HPDE6-E6E7 (cell line): ENCODE data around the gene FOXD3.
A peak's percentile ranks its signal among the peaks of the same experiment; 100 is the strongest.

Experiments
- DNase-seq: peaks from one replicate; pipeline ENCODE4 v3.0.0; 2011; ENCODE audit warnings: missing footprints; ENCODE audit errors: extremely low spot score

Gene FOXD3

DNA sequence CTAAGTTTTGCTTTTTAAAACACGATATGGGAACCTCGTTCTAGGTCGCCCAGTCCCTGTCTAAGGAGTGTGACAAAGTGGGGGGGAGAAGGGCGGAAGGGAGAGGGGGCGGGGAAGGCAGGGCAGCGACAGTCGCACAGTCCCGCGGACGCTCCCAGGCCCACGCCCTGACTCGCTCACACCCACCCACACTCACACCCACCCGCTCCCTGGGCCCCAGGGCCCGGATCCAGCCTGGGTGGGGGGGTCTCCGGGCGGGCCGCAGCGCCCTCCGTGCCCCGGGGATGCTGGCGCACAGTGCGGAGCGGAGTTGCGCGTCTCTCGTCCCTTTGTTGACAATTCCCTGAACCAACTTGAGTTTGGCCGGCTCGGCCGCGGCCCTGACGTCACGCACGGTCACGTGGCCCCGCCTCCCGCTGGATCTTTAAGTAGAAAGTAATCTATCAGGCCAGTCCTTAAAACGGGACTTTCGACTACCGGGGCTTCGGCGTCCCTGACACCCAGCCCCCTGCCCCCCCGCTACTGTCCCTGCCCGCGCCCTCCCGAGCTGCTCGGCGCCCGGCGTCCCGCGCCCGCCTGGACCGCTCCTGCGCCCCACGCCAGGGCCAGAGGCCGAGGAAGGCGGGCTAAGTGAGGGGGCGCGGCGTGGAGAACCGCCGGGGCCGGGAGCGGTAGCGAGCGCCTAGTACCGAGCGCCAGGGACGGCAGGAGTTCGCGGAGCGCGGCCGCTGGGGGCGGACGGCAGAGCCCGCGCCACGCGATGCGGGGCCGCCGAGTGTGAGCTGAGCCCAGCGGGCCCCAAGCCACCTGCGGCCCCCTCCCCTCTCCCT, at the start of gene FOXD3:
Gene FOXD3 (plus strand): TSS at position 454 of the 830 bp plus-strand sequence. CDS start 492 bp downstream, outside the sequence.
- peak; percentile 16 for DNase-seq

DNA sequence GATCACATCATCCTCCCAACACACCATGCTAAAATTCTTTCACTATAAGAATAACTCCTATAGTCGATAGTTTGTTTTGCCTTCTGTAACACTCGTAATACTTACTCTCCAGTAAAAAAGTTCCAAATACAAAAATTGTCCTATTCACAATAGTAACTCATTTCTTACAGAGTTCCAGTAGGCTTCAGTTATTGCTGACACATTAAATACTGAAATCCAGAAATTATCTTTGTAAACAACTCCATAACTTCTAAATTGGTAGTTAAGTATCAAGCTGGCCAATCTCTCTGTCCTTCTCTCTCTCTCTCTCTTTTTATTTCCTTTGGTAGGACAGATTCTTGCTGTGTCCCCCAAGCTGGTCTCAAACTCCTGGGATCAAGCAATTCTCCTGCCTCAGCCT, 49.6 kb upstream of the FOXD3 start:
- no peak for DNase-seq

DNA sequence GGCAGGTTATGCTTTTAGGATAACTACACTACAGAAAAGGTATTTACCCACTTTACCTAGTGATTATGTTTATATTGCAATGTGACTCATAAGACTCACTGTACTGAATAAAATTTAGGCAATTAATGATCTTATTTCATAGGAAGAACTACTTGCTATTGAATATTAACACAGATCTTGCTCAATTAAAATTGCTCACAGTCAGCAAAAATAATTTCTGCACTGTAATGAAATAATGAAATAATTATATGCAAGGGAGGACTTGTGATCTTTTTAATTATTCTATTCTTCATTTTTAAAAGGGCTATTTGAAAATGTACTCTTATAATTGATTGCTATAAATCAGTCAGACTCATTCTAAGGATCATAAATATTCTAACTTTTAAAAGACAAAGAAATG, 48.0 kb upstream of the FOXD3 start:
- no peak for DNase-seq

DNA sequence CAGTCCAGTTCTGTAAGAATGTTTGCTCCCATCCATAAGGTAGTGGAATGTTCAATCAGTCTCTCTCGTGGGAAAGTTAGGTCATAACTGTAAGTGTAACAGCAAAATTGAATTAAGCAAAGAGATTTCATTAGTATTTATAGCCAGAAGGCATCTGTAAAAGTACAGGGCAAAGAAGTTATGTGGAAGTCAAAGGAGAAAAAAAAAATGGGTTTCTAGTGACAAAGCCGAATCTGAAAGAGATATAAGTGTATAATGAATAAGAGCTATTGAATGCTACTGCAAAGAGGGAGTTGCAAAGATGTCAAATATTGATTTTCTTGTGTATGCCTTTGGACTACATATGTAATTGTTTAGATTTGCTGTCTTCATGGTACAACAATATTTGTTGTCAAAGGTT, 47.4 kb upstream of the FOXD3 start:
- DNase-seq = no peak

DNA sequence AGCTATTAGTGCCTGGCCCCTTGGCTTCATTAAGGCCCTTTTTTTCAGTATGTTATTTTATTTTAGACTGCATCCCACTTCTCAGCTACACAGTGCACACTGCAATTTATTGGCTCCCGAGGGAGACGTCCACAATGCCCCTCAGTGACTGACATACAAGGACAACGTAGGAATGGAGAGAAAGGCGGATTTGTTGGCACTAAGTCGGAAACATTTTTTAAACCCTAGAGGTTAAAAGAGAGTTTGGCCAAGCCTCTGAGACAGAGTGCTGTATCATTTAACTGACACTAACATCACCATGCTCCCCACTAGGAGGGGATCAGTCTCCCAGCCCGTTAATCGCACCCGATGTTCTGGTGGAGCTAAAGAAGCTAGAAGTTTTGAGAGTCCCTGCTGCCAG, 45.7 kb upstream of the FOXD3 start:
- DNase-seq = no peak

DNA sequence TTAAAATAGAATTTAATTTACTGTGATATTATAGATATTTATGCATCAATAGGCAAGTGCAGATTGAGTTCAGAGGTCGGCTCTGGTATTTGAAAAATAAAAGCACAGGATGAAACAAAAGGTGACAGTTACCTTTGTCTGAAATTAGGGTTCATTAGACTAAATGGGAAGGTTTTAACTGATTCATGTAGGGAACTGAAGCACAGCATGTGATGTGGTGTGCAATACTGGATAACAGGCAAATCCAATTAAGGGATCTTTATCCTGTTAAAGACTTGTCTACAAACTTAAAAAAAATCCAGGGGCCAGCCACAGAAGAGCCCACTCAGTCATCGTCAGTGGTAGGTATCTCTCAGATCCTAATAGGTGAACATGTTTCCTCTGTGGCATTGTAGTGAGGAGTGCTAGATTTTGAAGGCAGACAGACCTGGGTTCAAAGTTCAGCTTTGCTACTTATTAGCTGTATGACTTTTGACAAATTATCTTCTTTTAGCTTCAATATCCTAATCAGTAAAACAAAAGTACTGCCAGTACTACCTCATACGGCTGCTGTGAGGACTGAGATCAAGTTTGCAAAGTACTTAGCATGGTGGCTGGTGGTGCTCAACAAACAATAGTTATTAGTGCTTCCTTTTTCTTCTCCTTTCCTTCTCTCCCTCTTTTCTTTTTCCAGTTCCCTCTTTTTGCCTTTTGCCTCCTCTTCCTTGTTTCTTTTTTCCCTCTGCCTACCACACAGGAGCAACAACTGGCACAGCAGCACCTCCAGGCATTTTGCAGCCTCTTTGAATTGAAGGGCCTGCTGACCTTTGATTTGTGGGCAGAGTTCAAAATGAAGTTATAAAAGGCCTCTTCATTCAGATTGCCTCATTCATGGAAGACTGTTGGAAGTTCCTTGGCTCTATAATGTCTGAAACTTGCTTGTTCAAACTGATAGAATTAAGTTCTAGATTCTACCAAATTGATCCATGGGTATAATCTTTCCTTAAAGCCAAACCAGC, 44.9 kb upstream of the FOXD3 start:
- no peak for DNase-seq

DNA sequence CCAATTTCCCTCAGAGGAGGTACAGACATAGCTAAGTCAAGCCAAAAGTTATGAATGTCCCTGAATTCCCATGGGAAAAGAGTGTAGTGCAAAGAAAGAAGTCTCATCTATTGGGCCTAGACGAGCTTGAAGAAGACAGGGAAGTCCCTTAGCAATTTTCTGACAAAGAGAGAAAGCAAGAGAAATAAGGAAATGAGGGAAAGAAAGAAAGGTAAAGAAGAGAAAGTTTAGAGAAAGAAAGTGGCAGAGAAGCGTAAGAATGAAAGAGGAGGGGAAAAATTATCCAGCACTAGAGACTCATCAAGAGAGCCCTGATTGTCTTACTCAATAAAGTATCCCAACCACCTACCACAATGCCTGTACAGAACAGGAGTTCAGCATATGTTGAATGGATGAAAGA, 40.6 kb upstream of the FOXD3 start:
- no peak for DNase-seq

DNA sequence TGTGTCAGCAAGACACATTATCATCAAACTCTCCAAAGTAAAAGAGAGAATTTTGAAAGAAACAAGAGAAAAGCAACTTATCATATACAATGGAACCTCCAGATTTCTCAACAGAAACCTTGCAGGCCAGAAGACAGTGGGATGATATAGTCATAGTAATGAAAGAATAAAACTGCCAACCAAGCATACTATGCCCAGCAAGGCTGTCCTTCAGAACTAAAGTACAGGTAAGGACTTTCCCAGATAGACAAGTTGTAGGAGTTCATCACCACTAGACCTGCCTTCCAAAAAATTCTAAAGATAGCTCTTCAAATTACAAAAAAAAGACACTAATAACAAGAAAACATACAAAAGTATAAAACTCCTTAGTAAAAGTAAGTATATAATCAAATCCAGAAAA, 33.2 kb upstream of the FOXD3 start:
- DNase-seq = no peak

DNA sequence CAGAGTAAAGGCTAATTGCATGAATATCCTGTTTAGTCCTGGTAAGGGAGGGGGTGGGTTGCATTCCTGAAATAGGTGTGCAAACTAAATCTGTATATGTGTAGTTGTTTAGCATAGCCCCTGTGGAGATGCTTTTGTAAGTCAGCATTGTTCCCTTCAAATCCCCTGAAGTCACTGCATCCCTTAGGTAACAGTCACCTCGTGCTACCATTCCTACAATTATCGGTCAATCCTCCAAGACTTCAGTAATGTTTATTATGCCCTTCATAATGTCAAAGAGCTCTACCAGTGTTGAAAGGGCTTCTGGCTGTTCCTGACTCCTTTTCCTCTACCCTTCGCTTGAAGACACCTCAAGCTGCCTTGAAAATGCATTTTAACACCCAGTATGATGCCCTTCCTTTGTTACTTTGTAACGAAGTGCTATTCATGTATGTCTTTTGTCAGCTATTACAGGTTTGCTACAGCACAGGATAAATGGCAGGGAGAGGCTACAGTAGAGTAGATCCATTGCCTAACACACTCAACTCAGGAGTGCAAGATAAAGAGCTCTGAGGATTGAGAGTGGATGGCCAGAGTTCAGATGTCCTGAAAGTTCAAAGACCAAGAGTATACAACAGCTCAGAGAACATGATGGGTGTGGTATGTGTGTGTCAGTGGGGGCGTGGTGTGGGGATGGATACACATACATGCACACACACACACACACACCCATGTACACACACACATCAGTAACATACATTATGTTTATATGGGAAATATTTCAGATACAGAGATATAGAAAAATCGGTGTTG, 27.4 kb upstream of the FOXD3 start:
- DNase-seq = no peak

DNA sequence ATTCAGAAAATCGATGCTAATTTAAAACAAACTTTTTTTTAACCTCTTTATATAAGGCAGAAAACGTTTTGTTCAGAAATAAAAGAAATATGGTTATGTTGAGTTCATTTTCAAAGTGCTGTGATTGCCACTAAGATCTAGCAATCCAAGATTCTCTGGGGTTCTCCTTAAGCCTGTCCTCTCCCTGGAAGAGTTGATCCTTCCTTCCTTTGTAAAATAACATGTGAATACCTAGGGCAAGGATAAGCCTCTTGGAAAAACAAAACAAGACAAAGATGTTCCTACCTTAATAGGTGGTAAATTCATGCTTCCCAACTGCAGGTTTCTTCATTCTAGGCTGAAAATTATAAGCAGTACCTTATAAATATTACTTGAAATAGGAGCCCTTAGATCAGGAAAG, 18.0 kb upstream of the FOXD3 start:
- no peak for DNase-seq

DNA sequence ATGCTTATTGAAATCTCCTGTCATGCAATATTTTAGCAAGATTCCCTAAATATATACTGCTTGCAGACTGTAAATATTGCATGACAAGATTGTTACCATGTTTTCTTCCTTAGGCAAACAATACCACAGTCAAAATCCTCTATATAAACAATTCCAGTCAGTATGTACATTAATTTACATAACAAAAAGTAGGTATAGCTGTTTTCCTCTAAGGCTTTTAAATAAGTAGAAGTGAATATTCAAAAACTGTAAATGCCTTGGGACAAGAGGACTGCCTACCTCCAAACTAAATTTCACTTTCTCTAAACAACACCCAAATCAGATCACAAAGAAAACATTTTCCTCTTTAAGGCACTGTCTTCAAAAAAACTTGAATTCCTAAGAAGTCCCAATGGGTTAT, 17.3 kb upstream of the FOXD3 start:
- no peak for DNase-seq

DNA sequence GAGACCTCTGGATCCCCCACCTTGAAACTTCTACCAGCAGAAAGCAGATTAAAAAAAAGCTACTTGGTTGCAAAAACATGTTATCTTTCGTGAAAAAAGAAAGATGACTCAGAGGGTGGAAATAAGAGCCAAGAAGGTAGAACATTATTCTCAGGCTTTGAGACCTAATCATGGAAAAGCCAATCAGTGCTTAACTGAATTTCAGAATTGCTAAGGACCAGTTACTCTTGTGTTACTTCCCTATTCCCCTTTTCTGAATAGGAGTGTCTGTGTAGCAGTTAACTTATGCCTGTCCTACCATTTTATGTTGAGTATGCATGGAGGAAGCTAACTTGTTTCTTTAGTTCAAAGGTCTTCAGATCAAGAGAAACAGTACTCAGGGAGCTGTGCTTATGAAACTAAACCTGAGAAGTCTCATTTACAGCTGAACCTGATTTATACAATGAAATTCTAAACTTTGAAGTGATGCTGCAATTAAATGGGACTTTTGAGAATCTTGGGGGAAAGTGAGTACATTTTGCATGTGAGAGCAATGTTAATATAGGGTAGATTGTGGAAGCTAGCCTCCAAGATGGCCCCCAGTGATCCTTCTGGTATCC, 15.1 kb upstream of the FOXD3 start:
- DNase-seq = no peak

DNA sequence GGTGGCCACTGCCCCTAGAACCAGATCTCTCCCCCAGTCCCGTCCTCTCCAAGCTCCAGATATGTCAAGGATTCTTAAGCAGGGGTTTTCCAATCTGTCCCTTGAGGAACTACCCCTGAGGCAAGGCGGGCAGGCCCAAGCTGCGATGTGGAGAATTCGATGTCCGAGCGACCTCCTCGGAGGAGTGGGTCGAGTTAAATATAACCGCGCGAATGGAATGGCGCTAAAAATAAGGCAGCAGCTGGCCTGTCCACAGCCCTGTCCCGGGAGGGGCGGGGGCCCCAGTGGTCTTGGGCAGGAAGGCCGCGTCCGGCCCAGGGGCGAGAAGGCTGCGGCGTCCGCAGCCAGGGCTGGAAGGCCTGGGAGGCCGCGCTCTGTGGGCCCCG, 5.8 kb upstream of the FOXD3 start:
- no peak for DNase-seq

DNA sequence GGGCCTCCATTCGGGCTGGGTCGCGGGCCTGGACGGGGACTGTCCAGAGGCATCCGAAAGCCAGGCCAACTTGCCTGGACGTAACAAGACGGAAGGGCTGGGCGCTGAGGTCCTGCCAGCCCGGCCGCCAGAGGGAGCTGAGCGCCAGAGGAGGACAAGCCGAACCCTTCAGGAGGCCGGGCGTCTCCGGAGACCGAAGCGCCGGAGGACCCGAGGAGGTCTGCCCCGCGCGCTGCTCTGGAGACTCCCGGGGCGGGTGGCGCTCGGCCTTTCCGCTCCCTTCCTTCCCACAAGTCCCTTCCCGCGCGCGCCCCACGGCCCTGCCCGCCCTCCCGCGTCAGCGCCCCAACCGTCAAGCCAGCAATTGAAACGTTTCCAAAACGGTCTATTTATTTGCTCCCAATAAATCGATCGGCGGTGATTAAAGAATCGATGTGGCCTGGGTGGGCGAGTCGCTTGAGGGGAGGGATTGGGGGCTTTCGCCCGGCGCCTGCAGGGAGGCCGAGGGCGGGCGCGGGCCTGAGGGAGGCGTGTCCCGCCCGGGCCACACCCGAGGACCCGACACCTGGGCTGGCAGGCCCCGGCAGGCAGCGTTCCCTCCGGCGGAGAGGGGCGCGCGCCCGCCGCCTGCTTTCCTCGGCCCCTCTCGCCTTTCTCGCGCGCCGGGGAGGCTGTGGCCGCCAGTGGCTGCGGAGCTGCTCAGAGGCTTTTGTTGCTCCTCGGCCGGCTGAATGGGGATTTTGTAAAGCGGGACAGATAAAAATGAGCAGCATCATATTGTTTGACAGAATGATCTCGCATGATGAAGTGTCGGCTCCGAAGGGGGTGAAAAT, 5.2 kb upstream of the FOXD3 start:
- peak; percentile 65 for DNase-seq

DNA sequence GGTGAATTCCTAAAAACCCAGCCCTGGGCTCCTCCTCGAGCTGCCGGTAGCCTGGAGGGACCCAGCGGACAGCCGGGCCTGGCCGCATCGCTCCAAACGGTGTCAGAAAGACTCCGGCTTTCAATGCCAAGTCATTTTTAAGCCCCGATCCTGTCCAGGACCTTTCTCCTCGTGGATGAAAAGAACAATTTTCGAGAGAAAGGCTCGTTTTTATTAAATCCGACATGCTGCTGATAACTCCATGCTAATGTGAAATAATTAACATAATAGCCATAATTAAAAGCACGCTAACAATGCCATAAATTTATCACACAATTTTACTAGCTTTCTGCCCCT, 4.6 kb upstream of the FOXD3 start:
- DNase-seq = no peak

DNA sequence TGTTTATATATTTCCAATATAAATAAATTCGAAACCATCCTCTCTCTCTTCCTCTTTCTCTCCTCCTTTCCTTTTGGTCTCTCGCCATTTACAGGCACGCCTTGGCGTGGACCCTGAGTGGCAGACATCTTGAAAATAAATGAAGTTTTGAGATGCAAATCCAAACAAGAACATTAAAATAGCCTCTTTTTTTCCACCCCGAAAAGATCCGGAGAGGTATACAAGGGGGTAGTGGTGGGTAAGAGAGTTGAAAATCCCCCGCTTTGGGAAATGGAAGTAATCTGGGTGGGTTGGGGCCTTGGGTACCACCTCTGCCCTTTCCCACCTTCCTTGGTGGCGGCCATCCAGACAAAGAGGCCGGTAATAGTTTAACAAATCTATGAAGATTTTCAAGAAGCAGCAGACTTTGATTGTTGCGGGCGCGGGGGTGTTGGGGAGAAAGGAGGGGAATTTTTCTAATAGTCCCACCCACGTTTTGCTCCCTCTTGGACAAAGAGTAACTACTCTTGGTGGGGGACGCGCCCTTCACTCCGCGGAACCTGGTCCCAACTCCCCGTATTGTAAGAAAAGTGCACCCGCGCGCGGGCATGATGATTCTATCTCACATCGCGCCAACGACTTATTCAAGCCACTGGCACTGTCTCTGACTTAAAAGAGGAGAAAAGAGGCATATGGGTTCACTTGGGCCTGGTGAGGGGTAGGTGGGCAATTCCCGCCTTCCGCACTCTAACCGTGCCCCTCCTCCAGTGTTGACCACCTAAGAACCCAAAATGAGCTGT, 4.0 kb upstream of the FOXD3 start:
- no peak for DNase-seq

DNA sequence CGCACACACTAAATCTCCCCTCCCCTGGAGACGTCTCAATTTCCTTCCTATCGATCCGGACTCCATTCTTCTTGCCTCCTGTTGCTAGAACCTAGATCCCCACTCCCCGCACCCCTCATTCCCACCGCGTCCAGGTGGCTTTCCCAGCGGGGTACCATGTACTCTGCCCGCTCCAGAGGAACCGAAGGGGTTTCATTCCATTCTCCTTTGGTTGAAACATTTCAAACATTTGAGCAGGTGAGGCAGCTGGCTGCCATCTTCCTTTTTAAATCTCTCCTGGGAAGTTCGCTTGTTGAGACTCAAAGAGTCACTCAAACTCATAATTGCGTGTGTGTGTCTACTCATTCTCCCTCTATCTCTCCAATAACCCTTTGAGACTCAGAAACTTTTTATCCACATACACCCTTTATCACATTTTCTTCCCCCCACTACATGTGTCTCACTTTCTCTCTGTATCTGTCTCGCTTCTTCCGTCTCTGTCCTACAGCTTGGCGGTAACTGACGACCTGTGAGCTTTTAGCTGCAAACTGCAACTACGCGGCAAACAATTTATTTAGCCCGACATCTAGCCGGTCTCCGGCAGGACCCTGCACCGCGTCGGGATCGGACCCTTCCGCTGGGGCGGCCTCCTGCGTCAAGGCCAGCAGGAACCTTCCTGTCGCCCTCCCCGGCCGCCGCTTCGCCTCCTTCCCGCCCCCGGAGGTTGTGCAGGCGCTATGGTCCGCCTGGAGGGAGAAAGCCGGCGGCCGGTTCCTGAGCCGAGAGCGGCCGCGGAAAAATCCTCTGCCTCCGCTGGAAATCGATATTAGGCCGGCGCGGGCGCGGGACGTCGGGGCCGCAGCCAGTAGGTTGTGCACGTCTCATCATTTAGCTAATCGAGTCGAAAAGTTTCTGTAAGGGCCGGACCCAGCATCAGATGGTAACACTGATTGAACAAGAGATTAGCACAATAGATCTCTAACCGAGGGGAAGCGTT, 3.0 kb upstream of the FOXD3 start:
- no peak for DNase-seq

DNA sequence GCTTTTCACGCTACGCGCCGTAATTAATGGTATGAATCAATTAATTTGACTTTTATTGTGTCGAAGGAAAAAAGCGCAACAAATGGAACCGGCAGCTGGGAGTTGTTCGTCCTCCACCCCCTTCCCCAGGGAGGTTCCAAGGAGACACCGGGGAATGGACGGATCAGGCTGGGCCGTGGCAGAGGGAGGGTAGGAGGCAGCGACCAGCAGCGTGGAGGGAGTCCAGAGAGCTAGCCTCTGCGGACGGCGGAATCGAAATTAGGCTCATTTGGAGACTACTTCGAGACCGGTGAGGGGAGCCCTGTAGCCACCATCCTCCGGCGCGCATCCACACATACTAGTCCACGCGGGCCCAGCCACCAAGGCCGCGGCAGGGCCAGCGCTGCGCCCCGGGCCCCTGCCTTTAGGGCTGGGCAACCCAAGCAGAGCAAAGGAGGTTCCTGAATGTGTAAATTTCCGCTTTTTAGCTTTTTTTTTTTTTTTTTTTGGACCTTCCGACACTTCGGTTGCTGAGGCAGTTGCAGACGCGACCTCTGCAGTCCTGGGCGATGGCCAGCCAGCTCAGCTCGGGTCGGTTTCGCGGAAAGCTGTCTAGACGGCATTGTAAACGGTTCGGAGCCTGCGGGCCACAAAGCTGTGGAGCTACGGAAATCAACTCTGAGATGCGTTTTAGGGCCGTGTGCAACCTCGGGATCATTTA, 2.2 kb upstream of the FOXD3 start:
- no peak for DNase-seq
